Esophagus muscularis mucosa (tissue), 4 donors: ENCODE data around the gene SOX1. TPM values are rescaled to one million over a fixed set of nuclear protein-coding genes. Genes with fewer than 3 reads are reported as not detected.

Source experiments
- DNase-seq: peaks from one replicate; pipeline ENCODE4 v3.0.0-alpha.2; 2017; ENCODE audit errors: extremely low spot score
- H3K27ac ChIP-seq, 4 donors: fragments of 200-600 bp; sonication (generic); replicated peaks in 1 of 4; 1 replicate in 3 of 4; 2 replicates in 1 of 4; pipeline ENCODE4 v1.5.1; 2016 to 2019; ENCODE audit warnings: mild to moderate bottlenecking in 1 of 4
- H3K27me3 ChIP-seq, 4 donors: fragments of 200-600 bp; sonication (generic); one replicate each; pipeline versions ENCODE4 v1.5.1 to v1.6.0; 2016 to 2019
- H3K36me3 ChIP-seq, 4 donors: fragments of 200-600 bp; sonication (generic); one replicate each; pipeline ENCODE4 v1.5.1; 2016 to 2019
- H3K4me1 ChIP-seq, 4 donors: fragments of 200-600 bp; sonication (generic); one replicate each; pipeline ENCODE4 v1.5.1; 2016 to 2019
- H3K4me3 ChIP-seq, 4 donors: fragments of 200-600 bp; sonication (generic); 1 replicate in 2 of 4; 2 replicates in 2 of 4; pipeline ENCODE4 v1.5.1; 2016 to 2019; ENCODE audit warnings: mild to moderate bottlenecking in 4 of 4, moderate library complexity in 1 of 4
- H3K9me3 ChIP-seq, 4 donors: fragments of 200-600 bp; sonication (generic); 1 replicate in 3 of 4; 2 replicates in 1 of 4; pipeline ENCODE4 v1.5.1; 2016 to 2019
- EP300 ChIP-seq: sonication (generic); formaldehyde crosslinking; IDR thresholded peaks from one replicate; pipeline ENCODE4 v1.6.1; 2017; ENCODE audit warnings: antibody characterized with exemption
- POLR2A ChIP-seq: fragments of 450-650 bp; IDR thresholded peaks from one replicate; pipeline ENCODE4 v1.6.1; 2017; ENCODE audit warnings: antibody characterized with exemption, moderate library complexity, mild to moderate bottlenecking, low read depth
- POLR2AphosphoS5 ChIP-seq, 2 donors: sonication (generic); formaldehyde crosslinking; IDR thresholded peaks; one replicate each; pipeline ENCODE4 v1.6.1; 2017; ENCODE audit warnings: antibody characterized with exemption in 2 of 2
- WGBS: methylation state at CpG from one replicate; pipeline ENCODE4 v1.1.5; 2018; 5-methylcytosine and 5-hydroxymethylcytosine counted together
- intact Hi-C: fragments of 100-400 bp; cut with DNase I; formaldehyde crosslinking; loops from one replicate; pipeline ENCODE4 v1.15.1; 2023
- total RNA-seq, 4 donors: library from RNA; depleted of rRNA; stranded (reverse); fragments of >200 nt; gene quantifications; one replicate each; pipeline versions ENCODE4 v1.1.0 to v1.2.1, GENCODE V29; 2016
- TF ChIP-seq, protein P1 (sequence below), 3 experiments: fragments of 200-600 bp in 2 of 3; fragments of 450-650 bp in 1 of 3; sonication (generic) in 2 of 3; IDR thresholded peaks; one replicate each; pipeline ENCODE4 v1.5.1; 2017 to 2019; ENCODE audit warnings: antibody characterized with exemption in 3 of 3, mild to moderate bottlenecking in 2 of 3, moderate library complexity in 1 of 3

Gene SOX1
- total RNA-seq, 4 donors from 2014 or later, result under 0.01 to 0.17 TPM; not detected in 2

DNA sequence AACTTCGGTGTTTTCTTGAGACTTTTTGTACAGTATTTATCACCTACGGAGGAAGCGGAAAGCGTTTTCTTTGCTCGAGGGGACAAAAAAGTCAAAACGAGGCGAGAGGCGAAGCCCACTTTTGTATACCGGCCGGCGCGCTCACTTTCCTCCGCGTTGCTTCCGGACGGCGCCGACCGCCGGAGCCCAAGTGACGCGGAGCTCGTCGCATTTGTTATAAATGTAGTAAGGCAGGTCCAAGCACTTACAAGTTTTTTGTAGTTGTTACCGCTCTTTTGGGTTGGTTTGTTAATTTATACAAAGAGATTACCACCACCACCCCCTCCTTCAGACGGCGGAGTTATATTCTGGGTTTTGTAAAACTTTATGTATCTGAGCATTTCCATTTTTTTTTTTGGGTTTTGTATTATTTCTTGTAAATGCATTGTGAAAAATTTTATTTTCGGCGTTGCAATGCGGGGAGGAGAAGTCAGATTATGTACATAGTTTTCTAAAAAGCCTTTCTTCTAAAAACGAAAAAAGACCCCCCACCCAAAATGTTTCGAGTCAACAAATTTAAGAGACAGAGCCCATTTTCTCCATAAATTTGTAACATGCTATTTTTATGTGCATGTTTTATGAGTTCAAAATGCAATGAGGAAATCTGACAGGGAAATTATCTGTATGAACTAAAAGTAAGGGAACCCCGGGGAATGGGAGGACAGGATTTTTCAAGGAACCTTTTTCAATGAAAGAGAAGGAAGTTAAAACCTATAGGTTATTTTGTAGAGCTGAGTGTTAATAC is 2.3 kb downstream of the SOX1 start:
- WGBS, result 11% methylated on average over 33 of the region's 33 CpGs
- H3K4me3 ChIP-seq, result peak overlapping the region in 3 of 4 donors; percentile 15 to 24 (median 23)
- H3K27ac ChIP-seq, result no peak overlapping the region
- no peaks in the 10 kb centered on the region for H3K36me3 ChIP-seq
- intact Hi-C loops, result no loop called here
- TF ChIP-seq POLR2AphosphoS5 (IDR thresholded peaks at IDR 0.05) (no peak), POLR2A (no peak), EP300 (no peak)
- TF ChIP-seq, protein P1, sequence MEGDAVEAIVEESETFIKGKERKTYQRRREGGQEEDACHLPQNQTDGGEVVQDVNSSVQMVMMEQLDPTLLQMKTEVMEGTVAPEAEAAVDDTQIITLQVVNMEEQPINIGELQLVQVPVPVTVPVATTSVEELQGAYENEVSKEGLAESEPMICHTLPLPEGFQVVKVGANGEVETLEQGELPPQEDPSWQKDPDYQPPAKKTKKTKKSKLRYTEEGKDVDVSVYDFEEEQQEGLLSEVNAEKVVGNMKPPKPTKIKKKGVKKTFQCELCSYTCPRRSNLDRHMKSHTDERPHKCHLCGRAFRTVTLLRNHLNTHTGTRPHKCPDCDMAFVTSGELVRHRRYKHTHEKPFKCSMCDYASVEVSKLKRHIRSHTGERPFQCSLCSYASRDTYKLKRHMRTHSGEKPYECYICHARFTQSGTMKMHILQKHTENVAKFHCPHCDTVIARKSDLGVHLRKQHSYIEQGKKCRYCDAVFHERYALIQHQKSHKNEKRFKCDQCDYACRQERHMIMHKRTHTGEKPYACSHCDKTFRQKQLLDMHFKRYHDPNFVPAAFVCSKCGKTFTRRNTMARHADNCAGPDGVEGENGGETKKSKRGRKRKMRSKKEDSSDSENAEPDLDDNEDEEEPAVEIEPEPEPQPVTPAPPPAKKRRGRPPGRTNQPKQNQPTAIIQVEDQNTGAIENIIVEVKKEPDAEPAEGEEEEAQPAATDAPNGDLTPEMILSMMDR (IDR thresholded peaks at IDR 0.05), result no peak
- peaks cover 31 to 58% (median 49%) of the 10 kb centered on the region in 4 donors for H3K4me1 ChIP-seq
- H3K27me3 ChIP-seq, result peaks cover 0 to 95% (median 64%) of the 10 kb centered on the region in 4 donors
- no peaks in the 10 kb centered on the region for H3K9me3 ChIP-seq
- peak; percentile 24 for DNase-seq

DNA sequence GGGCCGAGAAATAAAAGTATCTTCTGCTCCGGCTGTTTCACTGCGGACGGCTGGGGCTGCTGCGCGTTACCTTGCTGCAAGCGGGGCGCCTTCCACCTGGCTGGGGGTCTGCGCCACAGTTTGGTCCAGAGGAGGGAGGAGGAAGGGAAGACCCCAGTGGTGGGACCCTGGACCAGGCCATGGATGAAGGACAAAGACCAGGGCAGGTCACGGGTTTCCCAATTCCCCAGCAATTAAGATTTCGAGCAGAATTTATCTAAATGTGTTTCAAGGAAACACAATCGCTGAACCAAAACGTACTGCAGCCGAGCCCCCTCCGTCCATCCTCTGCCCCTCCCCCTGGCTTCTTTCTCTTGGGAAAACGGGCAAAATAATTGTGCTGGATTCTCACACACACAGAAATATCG is 2.9 kb downstream of the SOX1 start:
- peaks cover 0 to 97% (median 66%) of the 10 kb centered on the region in 4 donors for H3K27me3 ChIP-seq
- 23% methylated on average over 17 of the region's 17 CpGs for WGBS
- TF ChIP-seq POLR2A (no peak), EP300 (no peak)
- intact Hi-C loops, result no loop called here
- H3K27ac ChIP-seq, result no peak overlapping the region
- peaks cover 31 to 58% (median 49%) of the 10 kb centered on the region in 4 donors for H3K4me1 ChIP-seq
- H3K4me3 ChIP-seq, result no peak overlapping the region
- no peaks in the 10 kb centered on the region for H3K9me3 ChIP-seq
- DNase-seq, result peak; percentile 31
- no peaks in the 10 kb centered on the region for H3K36me3 ChIP-seq

DNA sequence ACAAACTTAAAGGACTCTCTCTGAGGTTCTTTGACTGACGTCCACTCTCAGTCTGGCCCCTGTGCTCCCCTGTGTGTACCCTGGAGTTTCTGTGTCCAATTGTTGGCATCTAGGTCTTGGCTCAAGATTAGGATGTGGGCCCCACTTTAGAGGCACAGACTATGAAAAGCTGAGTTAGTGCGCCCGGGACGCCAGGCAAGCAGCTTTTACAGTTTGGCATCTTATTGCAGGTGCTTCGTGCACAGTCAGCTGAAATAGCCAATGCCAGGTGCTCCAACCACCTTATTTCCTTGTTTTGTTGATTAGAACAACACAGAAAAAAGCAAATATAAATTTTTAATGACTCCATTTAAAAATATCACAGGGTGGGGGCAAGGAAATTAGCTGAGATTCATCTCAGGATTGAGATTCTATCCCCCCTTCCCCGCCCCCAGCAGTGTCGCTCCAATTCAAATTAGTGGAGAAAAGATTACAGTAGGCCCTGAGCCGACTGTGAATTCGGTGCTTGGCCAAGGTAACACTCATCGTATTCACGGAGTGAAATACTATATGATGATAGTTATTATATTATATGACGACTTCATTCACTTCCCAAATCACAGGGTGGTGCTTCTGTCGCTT is 4.3 kb downstream of the SOX1 start:
- intact Hi-C loops, result no loop called here
- Histone ChIP-seq H3K27me3 (peaks cover 0 to 99% (median 66%) of the 10 kb centered on the region in 4 donors), H3K4me3 (no peak overlapping the region), H3K36me3 (no peaks in the 10 kb centered on the region), H3K27ac (no peak overlapping the region), H3K9me3 (no peaks in the 10 kb centered on the region), H3K4me1 (peaks cover 27 to 51% (median 44%) of the 10 kb centered on the region in 4 donors)
- DNase-seq, result no peak
- WGBS, result 25% methylated on average over 13 of the region's 13 CpGs
- TF ChIP-seq POLR2A (no peak), EP300 (no peak), POLR2AphosphoS5 (IDR thresholded peaks at IDR 0.05) (no peak)
- TF ChIP-seq, protein P1 (IDR thresholded peaks at IDR 0.05), result no peak

DNA sequence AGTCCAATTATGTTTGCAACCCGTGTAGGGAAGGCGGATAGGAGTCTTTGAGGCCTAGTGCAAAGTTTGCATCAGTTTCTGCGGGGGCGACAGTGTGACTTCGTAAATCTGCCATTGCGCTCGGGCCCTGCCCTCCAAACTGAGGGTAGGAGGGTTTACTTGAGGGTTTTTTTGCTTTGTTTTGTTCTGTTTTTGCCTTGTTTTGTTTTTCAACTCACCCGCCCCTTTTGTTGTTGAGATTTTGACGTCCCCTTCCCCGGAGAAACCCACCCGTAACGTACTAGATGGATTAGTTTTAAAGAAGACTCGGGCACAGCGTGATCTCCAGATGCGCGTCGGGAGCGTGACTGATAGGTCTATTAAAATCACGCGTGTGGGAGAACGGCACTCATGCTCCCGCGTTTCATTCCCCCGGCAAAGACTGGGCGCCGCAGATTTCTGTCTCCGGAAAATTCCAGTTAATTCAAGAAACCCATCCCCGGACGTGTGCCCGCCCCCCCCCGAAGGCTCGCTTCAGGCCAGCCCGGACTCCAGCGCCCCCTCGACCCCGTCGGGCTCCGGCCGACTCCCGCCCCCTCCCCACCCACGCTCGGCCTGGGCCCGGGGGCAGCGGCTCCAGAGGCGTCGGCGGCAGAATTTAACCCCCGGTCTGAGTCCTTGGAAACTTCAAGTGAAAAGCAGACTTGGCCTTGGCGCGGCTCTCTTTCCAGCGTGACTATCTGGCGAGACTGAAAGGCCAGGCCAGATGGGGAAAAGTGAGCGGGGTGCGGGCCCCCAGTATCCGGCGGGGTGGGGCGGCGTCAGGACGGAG is 5.0 kb downstream of the SOX1 start:
- intact Hi-C loops, result no loop called here
- 23% methylated on average over 33 of the region's 59 CpGs for WGBS
- H3K36me3 ChIP-seq, result no peaks in the 10 kb centered on the region
- peaks cover 24 to 43% (median 37%) of the 10 kb centered on the region in 4 donors for H3K4me1 ChIP-seq
- H3K27me3 ChIP-seq, result peaks cover 0 to 98% (median 61%) of the 10 kb centered on the region in 4 donors
- no peak overlapping the region for H3K27ac ChIP-seq
- DNase-seq, result no peak
- H3K9me3 ChIP-seq, result no peaks in the 10 kb centered on the region
- peak overlapping the region; percentile 30 to 46 (median 38) for H3K4me3 ChIP-seq
- TF ChIP-seq POLR2AphosphoS5 (IDR thresholded peaks at IDR 0.05), result no peak
- no peak for TF ChIP-seq EP300
- TF ChIP-seq, protein P1 (IDR thresholded peaks at IDR 0.05), result no peak
- TF ChIP-seq POLR2A, result no peak
